HG03039 (cell line): ENCODE results near the gene OGFOD2.

Experiments
- ATAC-seq: cut with Tn5 transposase; IDR thresholded peaks from one replicate; pipeline ENCODE4 v1.9.1; 2021; ENCODE audit warnings: mild to moderate bottlenecking, moderate library complexity; ENCODE audit not compliant: unreplicated experiment

The OGFOD2 gene

GRCh38 chr12:122987086-122987951 lies 12.3 kb downstream of the OGFOD2 start:
- ATAC-seq, result no peak

GRCh38 chr12:122988036-122988435 lies 13.0 kb downstream of the OGFOD2 start:
- ATAC-seq, result no peak

- no peak for ATAC-seq
Measured at GRCh38 chr12:122988612-122989212, 13.7 kb downstream of the OGFOD2 start.

GRCh38 chr12:122989225-122989839 lies 14.3 kb downstream of the OGFOD2 start:
- no peak for ATAC-seq

GRCh38 chr12:122989874-122990419 lies 14.9 kb downstream of the OGFOD2 start:
- no peak for ATAC-seq

GRCh38 chr12:122990561-122990960 lies 15.5 kb downstream of the OGFOD2 start:
- ATAC-seq, result no peak

- ATAC-seq, result no peak
Measured at GRCh38 chr12:122990961-122991622, 16.0 kb downstream of the OGFOD2 start.

- ATAC-seq, result no peak
Measured at GRCh38 chr12:122991623-122992275, 16.7 kb downstream of the OGFOD2 start.

- no peak for ATAC-seq
Measured at GRCh38 chr12:122992386-122992785, 17.3 kb downstream of the OGFOD2 start.

- ATAC-seq, result no peak
Measured at GRCh38 chr12:122994140-122994675, 19.2 kb downstream of the OGFOD2 start.

- ATAC-seq, result no peak
Measured at GRCh38 chr12:122994781-122995502, 19.9 kb downstream of the OGFOD2 start.

GRCh38 chr12:122995503-122996187 lies 20.6 kb downstream of the OGFOD2 start:
- no peak for ATAC-seq

- ATAC-seq, result no peak
Measured at GRCh38 chr12:122996188-122996601, 21.2 kb downstream of the OGFOD2 start.

- ATAC-seq, result no peak
Measured at GRCh38 chr12:122996621-122997342, 21.7 kb downstream of the OGFOD2 start.

- no peak for ATAC-seq
Measured at GRCh38 chr12:122997343-122998250, 22.6 kb downstream of the OGFOD2 start.

- no peak for ATAC-seq
Measured at GRCh38 chr12:122998316-122998715, 23.3 kb downstream of the OGFOD2 start.

- ATAC-seq, result no peak
Measured at GRCh38 chr12:122999196-122999946, 24.3 kb downstream of the OGFOD2 start.
